Measurements from ENCODE around the gene ALG14.

ALG14 gene

GRCh38 chr1:94963864-94964263, 108.9 kb downstream of the ALG14 start:
- H3K27me3 ChIP-seq (ENCODE audit: insufficient read depth, low read length), result no peaks in the 10 kb centered on the region
- no peak overlapping the region for H3K9ac ChIP-seq (ENCODE audit: low read length)
- no peak overlapping the region for H3K4me2 ChIP-seq (ENCODE audit: low read length)
- H3K4me3 ChIP-seq (ENCODE audit: low read depth, low read length, poor library complexity, severe bottlenecking), result no peak overlapping the region
- no peak overlapping the region for H3K27ac ChIP-seq (ENCODE audit: low read depth, low read length, poor library complexity, severe bottlenecking)
- H2AFZ ChIP-seq (ENCODE audit: low read length), result no peak overlapping the region
- H3K4me1 ChIP-seq (ENCODE audit: insufficient read depth, low read length, severe bottlenecking), result peaks cover 25% of the 10 kb centered on the region
- H3F3A ChIP-seq (ENCODE audit: insufficient read depth, low read length), result no peaks in the 10 kb centered on the region; the same call in 1 of the 2 replicates
- TF ChIP-seq EZH2 (IDR thresholded peaks at IDR 0.05; ENCODE audit: borderline replicate concordance, low read length) (no peak), CTCF (IDR thresholded peaks at IDR 0.05; ENCODE audit: low read length) (no peak)
- H3K9me3 ChIP-seq (ENCODE audit: low read length), result no peaks in the 10 kb centered on the region
- H3K36me3 ChIP-seq (ENCODE audit: insufficient read depth, low read length), result no peaks in the 10 kb centered on the region
- H3K9me2 ChIP-seq (ENCODE audit: low read depth, low read length), result no peaks in the 10 kb centered on the region
- H3K79me2 ChIP-seq (ENCODE audit: insufficient read depth, low read length), result no peaks in the 10 kb centered on the region
- H4K20me1 ChIP-seq (ENCODE audit: insufficient read depth, low read length), result no peaks in the 10 kb centered on the region

GRCh38 chr1:94962409-94963265, 110.1 kb downstream of the ALG14 start:
- H3K4me1 ChIP-seq (ENCODE audit: insufficient read depth, low read length, severe bottlenecking), result peaks cover 25% of the 10 kb centered on the region
- no peaks in the 10 kb centered on the region; the same call in 1 of the 2 replicates for H3F3A ChIP-seq (ENCODE audit: insufficient read depth, low read length)
- no peaks in the 10 kb centered on the region for H3K9me2 ChIP-seq (ENCODE audit: low read depth, low read length)
- no peak for TF ChIP-seq EZH2 (IDR thresholded peaks at IDR 0.05; ENCODE audit: borderline replicate concordance, low read length)
- TF ChIP-seq CTCF (IDR thresholded peaks at IDR 0.05; ENCODE audit: low read length), result no peak
- H3K4me3 ChIP-seq (ENCODE audit: low read depth, low read length, poor library complexity, severe bottlenecking), result peak overlapping the region; percentile 51
- H4K20me1 ChIP-seq (ENCODE audit: insufficient read depth, low read length), result no peaks in the 10 kb centered on the region
- peak overlapping the region; percentile 78 for H2AFZ ChIP-seq (ENCODE audit: low read length)
- H3K36me3 ChIP-seq (ENCODE audit: insufficient read depth, low read length), result no peaks in the 10 kb centered on the region
- H3K79me2 ChIP-seq (ENCODE audit: insufficient read depth, low read length), result no peaks in the 10 kb centered on the region
- H3K27ac ChIP-seq (ENCODE audit: low read depth, low read length, poor library complexity, severe bottlenecking), result peak overlapping the region; percentile 76
- H3K9ac ChIP-seq (ENCODE audit: low read length), result peak overlapping the region; percentile 47
- H3K4me2 ChIP-seq (ENCODE audit: low read length), result peak overlapping the region; percentile 75
- H3K27me3 ChIP-seq (ENCODE audit: insufficient read depth, low read length), result no peaks in the 10 kb centered on the region
- no peaks in the 10 kb centered on the region for H3K9me3 ChIP-seq (ENCODE audit: low read length)

- Histone ChIP-seq H3K27ac (ENCODE audit: low read depth, low read length, poor library complexity, severe bottlenecking) (peak overlapping the region; percentile 76), H3K9me2 (ENCODE audit: low read depth, low read length) (no peaks in the 10 kb centered on the region), H4K20me1 (ENCODE audit: insufficient read depth, low read length) (no peaks in the 10 kb centered on the region), H2AFZ (ENCODE audit: low read length) (peak overlapping the region; percentile 78; the same call in 1 of the 2 replicates), H3K9me3 (ENCODE audit: low read length) (no peaks in the 10 kb centered on the region), H3K4me2 (ENCODE audit: low read length) (peak overlapping the region; percentile 75; the same call in 1 of the 2 replicates), H3F3A (ENCODE audit: insufficient read depth, low read length) (no peaks in the 10 kb centered on the region; the same call in 1 of the 2 replicates), H3K4me1 (ENCODE audit: insufficient read depth, low read length, severe bottlenecking) (peaks cover 25% of the 10 kb centered on the region), H3K79me2 (ENCODE audit: insufficient read depth, low read length) (no peaks in the 10 kb centered on the region), H3K9ac (ENCODE audit: low read length) (no peak overlapping the region), H3K4me3 (ENCODE audit: low read depth, low read length, poor library complexity, severe bottlenecking) (no peak overlapping the region), H3K36me3 (ENCODE audit: insufficient read depth, low read length) (no peaks in the 10 kb centered on the region), H3K27me3 (ENCODE audit: insufficient read depth, low read length) (no peaks in the 10 kb centered on the region)
- TF ChIP-seq CTCF (IDR thresholded peaks at IDR 0.05; ENCODE audit: low read length) (no peak), EZH2 (IDR thresholded peaks at IDR 0.05; ENCODE audit: borderline replicate concordance, low read length) (no peak)
These were observed 110.8 kb downstream of the ALG14 start for GRCh38 chr1:94961988-94962387.

All from OCI-LY1 (cell line).